Omental fat pad (tissue), 4 donors: ENCODE data around the gene KCNA2. TPM values are rescaled to one million over a fixed set of nuclear protein-coding genes. Genes with fewer than 3 reads are reported as not detected.

ENCODE experiments used
- ATAC-seq: fragments of 150-250 bp; one replicate; pipeline ENCODE4 v1.9.1; 2016; ENCODE audit warnings: mild to moderate bottlenecking, moderate library complexity; ENCODE audit not compliant: low FRiP score
- DNase-seq: peaks from one replicate; pipeline ENCODE4 v3.0.0-alpha.2; 2019; ENCODE audit warnings: low spot score
- CTCF ChIP-seq, 3 donors: fragments of 450-650 bp; IDR thresholded peaks; one replicate each; pipeline ENCODE4 v1.5.1; 2016 to 2017; ENCODE audit warnings: antibody characterized with exemption in 3 of 3, mild to moderate bottlenecking in 3 of 3, moderate library complexity in 2 of 3
- total RNA-seq, 4 donors: library from RNA; depleted of rRNA; stranded (reverse); fragments of >200 nt; gene quantifications; one replicate each; pipeline ENCODE4 v1.1.0, GENCODE V29; 2016

The KCNA2 gene
- 10 to 100 TPM in 1 of 4 donors, 1 to 10 TPM in 3; 1.9 to 29.8 (median 3.1) TPM for total RNA-seq

GRCh38 chr1:110605901-110606656 lies at the start of gene KCNA2:
TSS of gene KCNA2 (minus strand) at chr1:110606358. CDS start at chr1:110604782, 1,576 bp downstream.
- no peak for TF ChIP-seq CTCF (IDR thresholded peaks at IDR 0.05)
- DNase-seq (no peak), ATAC-seq (peak; percentile 39)

GRCh38 chr1:110650609-110651008 lies 44.5 kb upstream of the KCNA2 start:
- no peak for ATAC-seq
- DNase-seq, result no peak
- TF ChIP-seq CTCF (IDR thresholded peaks at IDR 0.05), result no peak

GRCh38 chr1:110648417-110648816 lies 42.3 kb upstream of the KCNA2 start:
- no peak for TF ChIP-seq CTCF (IDR thresholded peaks at IDR 0.05)
- no peak for ATAC-seq
- DNase-seq, result no peak

GRCh38 chr1:110647254-110647891 lies 41.2 kb upstream of the KCNA2 start:
- DNase-seq (no peak), ATAC-seq (no peak)
- TF ChIP-seq CTCF (IDR thresholded peaks at IDR 0.05), result no peak

- ATAC-seq (peak; percentile 80), DNase-seq (no peak)
- no peak for TF ChIP-seq CTCF (IDR thresholded peaks at IDR 0.05)
Measured at GRCh38 chr1:110645821-110646735, 39.9 kb upstream of the KCNA2 start.

GRCh38 chr1:110645211-110645610 lies 39.1 kb upstream of the KCNA2 start:
- DNase-seq, result no peak
- ATAC-seq, result no peak
- TF ChIP-seq CTCF (IDR thresholded peaks at IDR 0.05), result no peak
